Progenitor cell of endocrine pancreas (in vitro differentiated cells): ENCODE data around the gene LINS1. TPM values are rescaled to one million over a fixed set of nuclear protein-coding genes. Genes with fewer than 3 reads are reported as not detected.
A peak's percentile ranks its signal among the peaks of the same experiment; 100 is the strongest.

Source experiments
- DNase-seq: peaks from one replicate; pipeline ENCODE4 v3.0.0; 2021; ENCODE audit warnings: low spot score; ENCODE audit not compliant: unreplicated experiment
- H3K27ac Mint-ChIP-seq: 2 replicates; pipeline ENCODE4 v1.8.0; 2021; ENCODE audit warnings: mild to moderate bottlenecking, moderate library complexity, mixed read lengths
- H3K27me3 Mint-ChIP-seq: 2 replicates; pipeline ENCODE4 v1.8.0; 2021; ENCODE audit warnings: mixed read lengths
- H3K36me3 Mint-ChIP-seq: 2 replicates; pipeline ENCODE4 v1.8.0; 2022; ENCODE audit warnings: mixed read lengths; ENCODE audit not compliant: insufficient read depth
- H3K4me1 Mint-ChIP-seq: 2 replicates; pipeline ENCODE4 v1.8.0; 2021; ENCODE audit warnings: low read depth, mixed read lengths
- H3K4me3 Mint-ChIP-seq: 2 replicates; pipeline ENCODE4 v1.8.0; 2021; ENCODE audit warnings: low read depth, mild to moderate bottlenecking, moderate library complexity, mixed read lengths
- H3K9me3 Mint-ChIP-seq: 2 replicates; pipeline ENCODE4 v1.8.0; 2021; ENCODE audit warnings: low read depth, mixed read lengths
- CTCF ChIP-seq: fragments of 200-600 bp; sonication (generic); IDR thresholded peaks from one replicate; pipeline ENCODE4 v1.5.0; 2021; ENCODE audit warnings: antibody characterized with exemption, mild to moderate bottlenecking; ENCODE audit not compliant: unreplicated experiment
- total RNA-seq: library from RNA; stranded (reverse); gene quantifications from 2 replicates; pipeline ENCODE4 v1.2.1, GENCODE V29; 2021

Gene LINS1
- total RNA-seq, 1 donor from 2014 or later = 17.7 TPM

- peaks cover 7% of the 10 kb centered on the region for H3K4me1 Mint-ChIP-seq
- no peaks in the 10 kb centered on the region for H3K9me3 Mint-ChIP-seq
- TF ChIP-seq CTCF = no peak
- no peaks in the 10 kb centered on the region for H3K27me3 Mint-ChIP-seq
- no peak for DNase-seq
- H3K36me3 Mint-ChIP-seq = peaks cover 5% of the 10 kb centered on the region
- H3K4me3 Mint-ChIP-seq = no peak overlapping the region
- peak overlapping the region; percentile 89 for H3K27ac Mint-ChIP-seq
Measured at GRCh38 chr15:100602823-100603393, 924 bp upstream of the LINS1 start.

GRCh38 chr15:100601617-100602063, 344 bp downstream of the LINS1 start:
- Mint-ChIP-seq H3K4me3 (no peak overlapping the region), H3K9me3 (no peaks in the 10 kb centered on the region), H3K27ac (no peak overlapping the region), H3K27me3 (no peaks in the 10 kb centered on the region), H3K4me1 (peaks cover 7% of the 10 kb centered on the region), H3K36me3 (peaks cover 3% of the 10 kb centered on the region)
- no peak for DNase-seq
- no peak for TF ChIP-seq CTCF

- no peak for TF ChIP-seq CTCF
- Mint-ChIP-seq H3K27me3 (no peaks in the 10 kb centered on the region), H3K4me3 (no peak overlapping the region), H3K36me3 (peaks cover 3% of the 10 kb centered on the region), H3K9me3 (no peaks in the 10 kb centered on the region), H3K27ac (no peak overlapping the region), H3K4me1 (peaks cover 7% of the 10 kb centered on the region)
- DNase-seq = no peak
Measured at GRCh38 chr15:100601163-100601562, 821 bp downstream of the LINS1 start.

GRCh38 chr15:100598655-100599054, 3.3 kb downstream of the LINS1 start:
- Mint-ChIP-seq H3K4me1 (peaks cover 6% of the 10 kb centered on the region), H3K27ac (no peak overlapping the region), H3K9me3 (no peaks in the 10 kb centered on the region), H3K36me3 (peaks cover 1% of the 10 kb centered on the region), H3K4me3 (no peak overlapping the region), H3K27me3 (no peaks in the 10 kb centered on the region)
- TF ChIP-seq CTCF = no peak
- DNase-seq = no peak

GRCh38 chr15:100597862-100598261, 4.1 kb downstream of the LINS1 start:
- no peak for DNase-seq
- Mint-ChIP-seq H3K27me3 (no peaks in the 10 kb centered on the region), H3K27ac (no peak overlapping the region), H3K4me1 (no peaks in the 10 kb centered on the region), H3K36me3 (peaks cover 3% of the 10 kb centered on the region), H3K9me3 (no peaks in the 10 kb centered on the region), H3K4me3 (no peak overlapping the region)
- no peak for TF ChIP-seq CTCF
